IMR-90 (cell line): Measurements from ENCODE around the gene EPHX1. TPM values are rescaled to one million over a fixed set of nuclear protein-coding genes. Genes with fewer than 3 reads are reported as not detected.
A peak's percentile ranks its signal among the peaks of the same experiment; 100 is the strongest.

Source experiments
- ATAC-seq: fragments of 200-7000 bp; cut with Tn5 transposase; 2 replicates; pipeline ENCODE4 v1.9.1; 2020; ENCODE audit warnings: low read depth, mild to moderate bottlenecking, moderate library complexity
- Bru-seq: library from RNA; stranded (reverse); fragments of 400-500 nt; gene quantifications from one replicate; lab custom pipeline; 2021; lab: Mats Ljungman, UMichigan
- BruChase-seq, 2 experiments: library from RNA; stranded (reverse); fragments of 400-500 nt; gene quantifications; one replicate each; lab custom pipeline; 2021; lab: Mats Ljungman, UMichigan
- BruUV-seq: library from RNA; stranded (reverse); fragments of 400-500 nt; replicated peaks from 2 replicates; lab custom pipeline; 2021; lab: Mats Ljungman, UMichigan
- CTCF ChIA-PET: fragments of 300-600 bp; formaldehyde crosslinking; extraction: SDS; loops from one replicate; lab custom pipeline; 2021; ENCODE audit warnings: antibody characterized with exemption; lab: Yijun Ruan, JAX
- POLR2A ChIA-PET: fragments of 300-600 bp; sonication (Branson Sonifier 250); formaldehyde crosslinking; loops from one replicate; lab custom pipeline; 2022; ENCODE audit warnings: antibody characterized with exemption; ENCODE audit not compliant: unreplicated experiment; lab: Charles Lee
- DNase-seq: peaks from one replicate; pipeline ENCODE4 v3.0.0; 2013
- H2AFZ ChIP-seq: replicated peaks from 2 replicates; pipeline ENCODE3; 2013; ENCODE audit warnings: low read length, mild to moderate bottlenecking; ENCODE audit not compliant: poor library complexity
- H2AK5ac ChIP-seq: 2 replicates; pipeline ENCODE4 v1.6.1; 2013; ENCODE audit warnings: low read depth, low read length, inconsistent platforms
- H2AK9ac ChIP-seq: replicated peaks from 2 replicates; pipeline ENCODE3; 2013; ENCODE audit warnings: mild to moderate bottlenecking, low read depth, low read length, moderate library complexity; ENCODE audit not compliant: poor library complexity
- H2BK120ac ChIP-seq: 2 replicates; pipeline ENCODE4 v1.6.1; 2013; ENCODE audit warnings: low read depth, low read length, inconsistent platforms
- H2BK15ac ChIP-seq: 3 replicates; pipeline ENCODE4 v1.6.1; 2013; ENCODE audit warnings: low read depth, low read length, inconsistent platforms
- H2BK20ac ChIP-seq: 2 replicates; pipeline ENCODE4 v1.6.1; 2013; ENCODE audit warnings: low read depth, mild to moderate bottlenecking, inconsistent platforms, low read length, moderate library complexity
- H2BK5ac ChIP-seq: 2 replicates; pipeline ENCODE4 v1.6.1; 2013; ENCODE audit warnings: mild to moderate bottlenecking, low read depth, low read length, inconsistent platforms; ENCODE audit not compliant: poor library complexity, severe bottlenecking
- H3K14ac ChIP-seq: replicated peaks from 2 replicates; pipeline ENCODE4 v1.6.1; 2013; ENCODE audit warnings: low read depth, low read length, inconsistent platforms
- H3K18ac ChIP-seq: 2 replicates; pipeline ENCODE4 v1.6.1; 2013; ENCODE audit warnings: low read depth, low read length, control low read depth
- H3K23ac ChIP-seq: 2 replicates; pipeline ENCODE4 v1.6.1; 2013; ENCODE audit warnings: low read depth, low read length, inconsistent platforms
- H3K27ac ChIP-seq: 2 replicates; pipeline ENCODE4 v1.5.1; 2013; ENCODE audit warnings: mild to moderate bottlenecking, control low read depth, low read length; ENCODE audit not compliant: insufficient read depth
- H3K27me3 ChIP-seq: 2 replicates; pipeline ENCODE4 v1.6.1; 2013; ENCODE audit warnings: low read length; ENCODE audit not compliant: control insufficient read depth, insufficient read depth
- H3K36me3 ChIP-seq: 2 replicates; pipeline ENCODE4 v1.6.1; 2013; ENCODE audit warnings: low read length, mixed read lengths; ENCODE audit not compliant: control insufficient read depth, insufficient read depth
- H3K4ac ChIP-seq: 2 replicates; pipeline ENCODE4 v1.6.1; 2013; ENCODE audit warnings: low read depth, low read length, inconsistent platforms
- H3K4me1 ChIP-seq: 2 replicates; pipeline ENCODE4 v1.6.1; 2013; ENCODE audit warnings: low read length, mixed read lengths; ENCODE audit not compliant: control insufficient read depth, insufficient read depth
- H3K4me2 ChIP-seq: 2 replicates; pipeline ENCODE4 v1.6.1; 2013; ENCODE audit warnings: low read depth, mild to moderate bottlenecking, control low read depth, low read length, moderate library complexity
- H3K4me3 ChIP-seq: 2 replicates; pipeline ENCODE4 v1.5.1; 2013; ENCODE audit warnings: low read depth, mild to moderate bottlenecking, control low read depth, low read length, moderate library complexity; ENCODE audit not compliant: insufficient read depth
- H3K56ac ChIP-seq: 2 replicates; pipeline ENCODE4 v1.6.1; 2013; ENCODE audit warnings: low read length, inconsistent platforms; ENCODE audit not compliant: insufficient read depth; ENCODE audit errors: extremely low read depth
- H3K79me1 ChIP-seq, 2 experiments: 2 replicates each; pipeline ENCODE4 v1.6.1; 2013; ENCODE audit warnings: low read length in 2 of 2, inconsistent platforms in 1 of 2, low read depth in 1 of 2
- H3K9ac ChIP-seq: 2 replicates; pipeline ENCODE4 v1.6.1; 2013; ENCODE audit warnings: low read depth, low read length, control low read depth
- H3K9me1 ChIP-seq: 2 replicates; pipeline ENCODE4 v1.6.1; 2013; ENCODE audit warnings: low read length, inconsistent platforms; ENCODE audit not compliant: insufficient read depth
- H3K9me3 ChIP-seq: 2 replicates; pipeline ENCODE4 v1.6.1; 2013; ENCODE audit warnings: low read length; ENCODE audit not compliant: control insufficient read depth, insufficient read depth
- H4K20me1 ChIP-seq: 2 replicates; pipeline ENCODE4 v1.6.1; 2013; ENCODE audit warnings: low read length, inconsistent platforms; ENCODE audit not compliant: insufficient read depth
- H4K5ac ChIP-seq: 2 replicates; pipeline ENCODE4 v1.6.1; 2013; ENCODE audit warnings: mild to moderate bottlenecking, low read depth, low read length, control low read depth
- H4K8ac ChIP-seq, 2 experiments: 2 replicates each; pipeline ENCODE4 v1.6.1; 2013; ENCODE audit warnings: low read depth in 2 of 2, low read length in 2 of 2, control low read depth in 1 of 2, inconsistent platforms in 1 of 2
- H4K91ac ChIP-seq: 2 replicates; pipeline ENCODE4 v1.6.1; 2013; ENCODE audit warnings: low read depth, low read length, inconsistent platforms; ENCODE audit not compliant: insufficient read depth
- BHLHE40 ChIP-seq: fragments of 150-350 bp; IDR thresholded peaks from 2 replicates; pipeline ENCODE4 v1.6.1; 2016; ENCODE audit warnings: mild to moderate bottlenecking, low read depth, low read length
- CEBPB ChIP-seq: IDR thresholded peaks from 2 replicates; pipeline ENCODE4 v1.6.1; 2012; ENCODE audit warnings: low read depth, low read length, improper control_type of control experiment
- CTCF ChIP-seq: conservative IDR thresholded peaks from 2 replicates; pipeline ENCODE4 v1.5.1; 2012; ENCODE audit warnings: mild to moderate bottlenecking, low read depth, low read length, improper control_type of control experiment
- MAFK ChIP-seq: IDR thresholded peaks from 2 replicates; pipeline ENCODE4 v1.6.1; 2012; ENCODE audit warnings: low read depth, low read length, improper control_type of control experiment
- MAZ ChIP-seq: IDR thresholded peaks from 2 replicates; pipeline ENCODE4 v1.6.1; 2012; ENCODE audit warnings: low read depth, mild to moderate bottlenecking, low read length, improper control_type of control experiment, moderate library complexity, borderline replicate concordance
- POLR2A ChIP-seq: IDR thresholded peaks from 2 replicates; pipeline ENCODE4 v1.6.1; 2012; ENCODE audit warnings: mild to moderate bottlenecking, low read depth, low read length
- RCOR1 ChIP-seq: IDR thresholded peaks from 2 replicates; pipeline ENCODE4 v1.6.1; 2012; ENCODE audit warnings: mild to moderate bottlenecking, low read length, improper control_type of control experiment; ENCODE audit not compliant: insufficient replicate concordance
- RFX5 ChIP-seq: IDR thresholded peaks from 2 replicates; pipeline ENCODE4 v1.8.0; 2012; ENCODE audit warnings: low read depth, mild to moderate bottlenecking, low read length, moderate library complexity
- SMC3 ChIP-seq: fragments of 150-350 bp; IDR thresholded peaks from 2 replicates; pipeline ENCODE4 v1.6.1; 2016; ENCODE audit warnings: low read depth, mild to moderate bottlenecking, antibody characterized with exemption, low read length, moderate library complexity
- WGBS, 2 experiments: methylation state at CpG; one replicate each; pipeline versions ENCODE4 v1.1.5 to v1.1.7; 2013; ENCODE audit warnings: missing lambda C conversion rate in 2 of 2; ENCODE audit not compliant: insufficient read length in 1 of 2; ENCODE audit errors: extremely low coverage in 2 of 2; 5-methylcytosine and 5-hydroxymethylcytosine counted together
- dilution Hi-C: fragments of 300-500 bp; cut with HindIII; formaldehyde crosslinking; loops from one replicate; pipeline ENCODE4 v1.14.3; 2018; ENCODE audit warnings: low sequenced_read_pairs; ENCODE audit not compliant: unreplicated experiment
- in situ Hi-C: fragments of 300-500 bp; cut with MboI; formaldehyde crosslinking; loops from 3 replicates; pipeline ENCODE4 v1.14.3; 2019; ENCODE audit warnings: low sequenced_read_pairs, inconsistent platforms, mixed read lengths
- intact Hi-C: fragments of 100-400 bp; cut with micrococcal nuclease; formaldehyde crosslinking; loops from 2 replicates; pipeline ENCODE4 v1.10.0; 2022
- long read RNA-seq: library from polyadenylated mRNA; unstranded; transcript quantifications from one replicate; pipeline ENCODE4 v2.0.0, GENCODE V29; 2021; ENCODE audit not compliant: unreplicated experiment
- polyA plus RNA-seq, 3 experiments: library from polyadenylated mRNA; depleted of rRNA; stranded (reverse); fragments of >200 nt; gene quantifications; 2 replicates each; pipeline ENCODE4 v1.2.3, GENCODE V29; 2012; ENCODE audit warnings: low replicate concordance in 1 of 3
- total RNA-seq: library from RNA; depleted of rRNA; stranded (reverse); fragments of >200 nt; gene quantifications from 2 replicates; pipeline ENCODE4 v1.2.3, GENCODE V29; 2012; rRNA removed
- TF ChIP-seq, protein P1 (sequence below): fragments of 150-350 bp; IDR thresholded peaks from 2 replicates; pipeline ENCODE4 v1.6.1; 2016; ENCODE audit warnings: low read depth, mild to moderate bottlenecking, low read length, moderate library complexity, borderline replicate concordance

The EPHX1 gene
- 16.9 and 20.3 TPM in 2 replicates for total RNA-seq
- 33.8 and 46.3 TPM in 2 replicates for polyA plus RNA-seq (2012; rRNA removed)
- 35.7 and 36.6 TPM in 2 replicates for polyA plus RNA-seq (2012; cell fraction: cytosol; rRNA removed)
- 14.3 and 16.2 TPM in 2 replicates for polyA plus RNA-seq (2012; cell fraction: nucleus; rRNA removed; ENCODE audit: low replicate concordance)
- Bru-seq, nascent RNA, result percentile 63 among the genes with signal in this experiment
- BruChase-seq, experiment 1, labeled RNA remaining after a 6-hour chase, result percentile 74 among the genes with signal in this experiment
- percentile 68 among the genes with signal in this experiment for BruChase-seq, experiment 2, labeled RNA remaining after a 2-hour chase
- long read RNA-seq, transcript EPHX1-201 (9 exons, 1,660 nt), result major isoform, 6 of 12 reads
- long read RNA-seq, partial matches to known transcripts, result 4 of 12 reads
- long read RNA-seq, other reads (novel, unspliced or antisense), result 1 of 12 reads

GRCh38 chr1:225809842-225810578 is at the start of gene EPHX1:
EPHX1 (plus strand) TSS chr1:225810124; CDS start chr1:225828730, 18,606 bp downstream.
- CTCF ChIA-PET, result interaction anchor here (0.8 to 1.3 kb wide), 2 partner anchors 8 to 12 kb away, joined by 4 to 5 read pairs; no protein-coding TSS in a partner anchor
- Histone ChIP-seq H2AK9ac (peak within 1 kb of the TSS; percentile 7), H2BK5ac (peak within 1 kb of the TSS; percentile 50), H4K20me1 (no peaks in the 10 kb centered on the region), H3K23ac (no peak within 1 kb of the TSS; the same call in 1 of the 2 replicates), H3K4me2 (peak within 1 kb of the TSS; percentile 97), H2BK20ac (no peak within 1 kb of the TSS), H4K5ac (peak within 1 kb of the TSS; percentile 61; the same call in 1 of the 2 replicates), H3K9ac (peak within 1 kb of the TSS; percentile 52), H3K27me3 (no peaks in the 10 kb centered on the region), H3K9me3 (no peaks in the 10 kb centered on the region), H3K27ac (peak within 1 kb of the TSS; percentile 21), H3K4me1 (peaks cover 20% of the 10 kb centered on the region), H3K14ac (0 out of 2 replicates have a peak within 1 kb of the TSS, but pooled peaks have one; percentile 33), H3K36me3 (no peaks in the 10 kb centered on the region), H3K4ac (peak within 1 kb of the TSS; percentile 40; the same call in 1 of the 2 replicates), H4K91ac (peak within 1 kb of the TSS; percentile 23; the same call in 1 of the 2 replicates), H3K79me1 (peaks cover 0 to 18% of the 10 kb centered on the region in 2 experiments; a peak in 2 of 4 replicates), H2AFZ (peak within 1 kb of the TSS; percentile 96), H2BK120ac (no peak within 1 kb of the TSS), H3K18ac (peak within 1 kb of the TSS; percentile 53; the same call in 1 of the 2 replicates), H2AK5ac (no peak within 1 kb of the TSS), H3K9me1 (peaks cover 13% of the 10 kb centered on the region; the same call in 1 of the 2 replicates), H4K8ac (peak within 1 kb of the TSS; percentile 74 to 76; a peak in 1 of 4 replicates), H3K56ac (no peak within 1 kb of the TSS; the same call in 1 of the 2 replicates), H3K4me3 (peak within 1 kb of the TSS; percentile 87), H2BK15ac (no peak within 1 kb of the TSS)
- peak; percentile 98 for ATAC-seq
- intact Hi-C loops (loop anchor here (2.0 kb wide), 1 partner anchor 31 kb away; no protein-coding TSS in a partner anchor), dilution Hi-C loops (no loop called here), in situ Hi-C loops (no loop called here)
- DNase-seq, result peak; percentile 84
- POLR2A ChIA-PET, result interaction anchor here (0.6 kb wide), 1 partner anchor 266 kb away, joined by 3 read pairs; no protein-coding TSS in a partner anchor
- BruUV-seq, result no TSS peak
- WGBS, 2 experiments, result 1% methylated on average over 42 of the region's 80 CpGs; no CpG with 5 or more reads in 1 of the 2 experiments
- TF ChIP-seq, protein P1, sequence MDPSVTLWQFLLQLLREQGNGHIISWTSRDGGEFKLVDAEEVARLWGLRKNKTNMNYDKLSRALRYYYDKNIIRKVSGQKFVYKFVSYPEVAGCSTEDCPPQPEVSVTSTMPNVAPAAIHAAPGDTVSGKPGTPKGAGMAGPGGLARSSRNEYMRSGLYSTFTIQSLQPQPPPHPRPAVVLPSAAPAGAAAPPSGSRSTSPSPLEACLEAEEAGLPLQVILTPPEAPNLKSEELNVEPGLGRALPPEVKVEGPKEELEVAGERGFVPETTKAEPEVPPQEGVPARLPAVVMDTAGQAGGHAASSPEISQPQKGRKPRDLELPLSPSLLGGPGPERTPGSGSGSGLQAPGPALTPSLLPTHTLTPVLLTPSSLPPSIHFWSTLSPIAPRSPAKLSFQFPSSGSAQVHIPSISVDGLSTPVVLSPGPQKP, result no peak
- peak; percentile 40 for TF ChIP-seq CTCF
- no peak for TF ChIP-seq MAFK
- TF ChIP-seq MAZ, result peak; percentile 42; the same call in 1 of the 2 replicates
- peak; percentile 76; the same call in 1 of the 2 replicates for TF ChIP-seq BHLHE40
- TF ChIP-seq POLR2A, result peak; percentile 85
- TF ChIP-seq RFX5, result no peak
- TF ChIP-seq SMC3, result 0 out of 2 replicates have a peak, but pooled peaks have one; percentile 12
- TF ChIP-seq RCOR1, result no peak
- TF ChIP-seq CEBPB, result no peak
